Endodermal cell (in vitro differentiated cells): Measurements from ENCODE around the gene ST8SIA1. TPM values are rescaled to one million over a fixed set of nuclear protein-coding genes. Genes with fewer than 3 reads are reported as not detected.

Source experiments
- DNase-seq: peaks from one replicate; pipeline ENCODE4 v3.0.0-alpha.2; 2017
- H3K27ac ChIP-seq: 2 replicates; pipeline ENCODE4 v1.5.1; 2013; ENCODE audit warnings: mild to moderate bottlenecking, low read depth, low read length, moderate library complexity
- H3K27me3 ChIP-seq: 2 replicates; pipeline ENCODE4 v1.6.1; 2013; ENCODE audit warnings: mild to moderate bottlenecking, low read length, moderate library complexity; ENCODE audit not compliant: insufficient read depth, control insufficient read depth, poor library complexity, severe bottlenecking
- H3K36me3 ChIP-seq: 2 replicates; pipeline ENCODE4 v1.7.0; 2013; ENCODE audit warnings: mild to moderate bottlenecking, low read length, moderate library complexity; ENCODE audit not compliant: control insufficient read depth, insufficient read depth
- H3K4me1 ChIP-seq: one replicate; pipeline ENCODE4 v1.7.0; 2013; ENCODE audit warnings: low read length; ENCODE audit not compliant: control insufficient read depth, insufficient read depth
- H3K4me3 ChIP-seq: 2 replicates; pipeline ENCODE4 v1.5.1; 2013; ENCODE audit warnings: mild to moderate bottlenecking, low read length, moderate library complexity
- H3K9ac ChIP-seq: 2 replicates; pipeline ENCODE4 v1.6.1; 2013; ENCODE audit warnings: mild to moderate bottlenecking, low read length, moderate library complexity; ENCODE audit not compliant: poor library complexity, severe bottlenecking; ENCODE audit errors: extremely low read depth
- H3K9me3 ChIP-seq: 2 replicates; pipeline ENCODE4 v1.6.1; 2013; ENCODE audit warnings: mild to moderate bottlenecking, low read length, moderate library complexity; ENCODE audit not compliant: control insufficient read depth
- H3K27ac Mint-ChIP-seq: 2 replicates; pipeline ENCODE4 v1.8.0; 2020; ENCODE audit warnings: mixed read lengths
- H3K27me3 Mint-ChIP-seq: 2 replicates; pipeline ENCODE4 v1.8.0; 2021; ENCODE audit warnings: mild to moderate bottlenecking, mixed read lengths; ENCODE audit not compliant: insufficient read depth
- H3K36me3 Mint-ChIP-seq: 2 replicates; pipeline ENCODE4 v1.8.0; 2020; ENCODE audit warnings: low read depth, mixed read lengths
- H3K4me1 Mint-ChIP-seq: 2 replicates; pipeline ENCODE4 v1.8.0; 2020; ENCODE audit warnings: mixed read lengths
- H3K4me3 Mint-ChIP-seq: 2 replicates; pipeline ENCODE4 v1.8.0; 2020; ENCODE audit warnings: mild to moderate bottlenecking, moderate library complexity, mixed read lengths
- H3K9me3 Mint-ChIP-seq: 2 replicates; pipeline ENCODE4 v1.8.0; 2020; ENCODE audit warnings: mild to moderate bottlenecking, mixed read lengths
- WGBS, 2 experiments: methylation state at CpG; one replicate each; pipeline versions ENCODE4 v1.1.5 to v1.1.7; 2013; ENCODE audit warnings: missing lambda C conversion rate in 2 of 2, mixed read lengths in 1 of 2; ENCODE audit not compliant: insufficient coverage in 1 of 2, insufficient read length in 1 of 2; 5-methylcytosine and 5-hydroxymethylcytosine counted together
- total RNA-seq, 2 donors: library from RNA; stranded (reverse); fragmentation: NEBNext Ultra II Directional in 1 of 2; extraction: Animal tissue kit (Norgen Biotek cat#: 25700) in 1 of 2; gene quantifications; 2 replicates in 1 of 2; 3 replicates in 1 of 2; pipeline ENCODE4 v1.2.1, GENCODE V29; 2021
- TF ChIP-seq, protein P1 (sequence below): fragments of 200-600 bp; sonication (generic); conservative IDR thresholded peaks from 2 replicates; pipeline ENCODE4 v1.5.0; 2021; ENCODE audit warnings: antibody characterized with exemption, mild to moderate bottlenecking

ST8SIA1 gene
- total RNA-seq, 2 donors from 2014 or later = 11.2 to 13.3 TPM

DNA sequence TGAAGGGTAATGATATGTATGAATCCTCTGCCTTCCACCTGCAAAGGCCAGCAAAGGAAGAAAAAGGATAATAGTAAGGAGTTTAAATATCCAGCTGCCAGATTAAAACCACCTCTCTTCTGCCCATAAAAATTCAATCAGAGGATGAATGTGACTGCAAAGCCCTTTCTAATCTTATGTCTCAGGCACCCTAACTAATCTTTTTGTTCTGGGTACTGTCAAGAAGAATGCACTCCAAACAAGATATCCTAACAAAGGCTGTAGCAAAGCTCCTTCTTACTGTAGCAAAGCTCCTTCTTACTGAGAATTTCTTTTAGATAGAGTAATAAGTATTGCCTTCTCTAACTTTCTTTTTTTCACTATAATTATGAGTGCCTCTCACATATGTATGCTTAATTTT, 91.8 kb downstream of the ST8SIA1 start:
- Mint-ChIP-seq H3K36me3 (no peaks in the 10 kb centered on the region), H3K4me1 (peaks cover 39% of the 10 kb centered on the region), H3K4me3 (no peak overlapping the region), H3K9me3 (peaks cover 7% of the 10 kb centered on the region), H3K27ac (no peak overlapping the region), H3K27me3 (no peaks in the 10 kb centered on the region)
- H3K9me3 ChIP-seq = peaks cover 11% of the 10 kb centered on the region
- H3K36me3 ChIP-seq = no peaks in the 10 kb centered on the region
- TF ChIP-seq, protein P1, sequence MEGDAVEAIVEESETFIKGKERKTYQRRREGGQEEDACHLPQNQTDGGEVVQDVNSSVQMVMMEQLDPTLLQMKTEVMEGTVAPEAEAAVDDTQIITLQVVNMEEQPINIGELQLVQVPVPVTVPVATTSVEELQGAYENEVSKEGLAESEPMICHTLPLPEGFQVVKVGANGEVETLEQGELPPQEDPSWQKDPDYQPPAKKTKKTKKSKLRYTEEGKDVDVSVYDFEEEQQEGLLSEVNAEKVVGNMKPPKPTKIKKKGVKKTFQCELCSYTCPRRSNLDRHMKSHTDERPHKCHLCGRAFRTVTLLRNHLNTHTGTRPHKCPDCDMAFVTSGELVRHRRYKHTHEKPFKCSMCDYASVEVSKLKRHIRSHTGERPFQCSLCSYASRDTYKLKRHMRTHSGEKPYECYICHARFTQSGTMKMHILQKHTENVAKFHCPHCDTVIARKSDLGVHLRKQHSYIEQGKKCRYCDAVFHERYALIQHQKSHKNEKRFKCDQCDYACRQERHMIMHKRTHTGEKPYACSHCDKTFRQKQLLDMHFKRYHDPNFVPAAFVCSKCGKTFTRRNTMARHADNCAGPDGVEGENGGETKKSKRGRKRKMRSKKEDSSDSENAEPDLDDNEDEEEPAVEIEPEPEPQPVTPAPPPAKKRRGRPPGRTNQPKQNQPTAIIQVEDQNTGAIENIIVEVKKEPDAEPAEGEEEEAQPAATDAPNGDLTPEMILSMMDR = no peak
- H3K4me1 ChIP-seq = peaks cover 18% of the 10 kb centered on the region
- H3K27ac ChIP-seq = peak overlapping the region; percentile 55
- no peak overlapping the region for H3K9ac ChIP-seq
- DNase-seq = no peak
- H3K27me3 ChIP-seq = no peaks in the 10 kb centered on the region
- H3K4me3 ChIP-seq = peak overlapping the region; percentile 61

DNA sequence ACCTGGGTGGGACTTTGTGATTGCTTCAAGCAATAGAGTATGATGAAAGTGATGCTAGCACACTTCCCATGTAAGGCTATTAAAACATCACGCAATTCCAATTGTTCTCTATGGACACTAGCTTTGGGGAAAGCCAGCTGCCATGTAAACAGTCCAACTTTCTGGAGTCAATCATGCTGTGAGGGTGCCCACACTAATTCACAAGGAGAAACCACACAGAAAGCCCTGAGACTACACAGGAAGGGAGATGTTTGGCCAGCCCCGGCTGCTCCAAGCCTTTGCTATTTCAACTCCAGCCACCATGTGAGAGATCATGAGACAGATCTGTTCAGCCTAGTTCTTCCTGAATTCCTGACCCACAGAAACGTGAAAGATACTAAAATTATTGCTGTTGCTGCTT, 96.3 kb downstream of the ST8SIA1 start:
- H3K4me3 Mint-ChIP-seq = no peak overlapping the region
- Histone ChIP-seq H3K9ac (no peak overlapping the region), H3K27ac (no peak overlapping the region), H3K4me3 (no peak overlapping the region), H3K9me3 (peaks cover 11% of the 10 kb centered on the region), H3K4me1 (no peaks in the 10 kb centered on the region), H3K36me3 (no peaks in the 10 kb centered on the region), H3K27me3 (no peaks in the 10 kb centered on the region)
- TF ChIP-seq, protein P1 = no peak
- no peaks in the 10 kb centered on the region for H3K27me3 Mint-ChIP-seq
- peaks cover 7% of the 10 kb centered on the region for H3K9me3 Mint-ChIP-seq
- H3K27ac Mint-ChIP-seq = no peak overlapping the region
- peaks cover 13% of the 10 kb centered on the region for H3K4me1 Mint-ChIP-seq
- WGBS, 2 experiments = 90 to 93% methylated on average over 2 to 3 of the region's 3 CpGs
- H3K36me3 Mint-ChIP-seq = no peaks in the 10 kb centered on the region
- no peak for DNase-seq

DNA sequence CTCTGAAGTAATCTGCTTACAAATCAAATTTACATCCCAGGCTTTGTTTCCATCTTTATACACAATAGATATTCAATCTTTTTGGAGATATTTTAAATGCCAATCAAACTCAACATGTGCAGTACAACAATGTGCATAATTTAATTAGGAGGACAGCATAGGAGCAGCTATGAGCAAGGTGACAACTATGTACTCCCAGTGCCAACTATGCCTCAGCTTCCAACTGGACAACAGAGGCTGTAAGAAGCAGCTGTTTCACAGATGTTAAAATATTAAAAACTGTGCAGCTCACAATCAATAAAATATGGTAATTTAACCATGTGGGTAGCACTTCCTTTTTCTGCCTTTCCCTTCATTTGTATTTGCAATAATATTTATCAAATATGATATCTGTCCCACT, 99.9 kb downstream of the ST8SIA1 start:
- no peak overlapping the region for H3K27ac ChIP-seq
- no peak for DNase-seq
- TF ChIP-seq, protein P1 = no peak
- no peak overlapping the region for H3K4me3 ChIP-seq
- H3K9me3 ChIP-seq = peaks cover 9% of the 10 kb centered on the region
- H3K4me1 ChIP-seq = no peaks in the 10 kb centered on the region
- Mint-ChIP-seq H3K27me3 (no peaks in the 10 kb centered on the region), H3K27ac (no peak overlapping the region), H3K9me3 (peaks cover 7% of the 10 kb centered on the region), H3K4me1 (peaks cover 4% of the 10 kb centered on the region), H3K4me3 (no peak overlapping the region), H3K36me3 (no peaks in the 10 kb centered on the region)
- no peak overlapping the region for H3K9ac ChIP-seq
- no peaks in the 10 kb centered on the region for H3K27me3 ChIP-seq
- no peaks in the 10 kb centered on the region for H3K36me3 ChIP-seq
